B cell (primary cell): Measurements from ENCODE around the gene ROMO1. TPM values are rescaled to one million over a fixed set of nuclear protein-coding genes. Genes with fewer than 3 reads are reported as not detected.
A peak's percentile ranks its signal among the peaks of the same experiment; 100 is the strongest.

ENCODE experiments used
- ATAC-seq: fragments of 200-7000 bp; cut with Tn5 transposase; one replicate; pipeline ENCODE4 v1.10.0; 2021; ENCODE audit warnings: low read depth, mild to moderate bottlenecking, moderate number of reproducible peaks, moderate library complexity
- CTCF ChIA-PET: fragments of 350-600 bp; sonication (Branson Sonifier 250); formaldehyde crosslinking; loops from one replicate; lab custom pipeline; 2021; ENCODE audit warnings: antibody characterized with exemption, inconsistent platforms; lab: Charles Lee
- POLR2A ChIA-PET: fragments of 350-600 bp; sonication (Branson Sonifier 250); formaldehyde crosslinking; loops from one replicate; lab custom pipeline; 2021; ENCODE audit warnings: antibody characterized with exemption; lab: Charles Lee
- DNase-seq: peaks from one replicate; pipeline ENCODE4 v3.0.0; 2013
- H2AFZ ChIP-seq: 2 replicates; pipeline ENCODE4 v1.6.1; 2012; ENCODE audit warnings: mild to moderate bottlenecking, low read depth, low read length; ENCODE audit not compliant: insufficient read depth, poor library complexity, severe bottlenecking
- H3K27ac ChIP-seq, 2 donors: 1 replicate in 1 of 2; 2 replicates in 1 of 2; pipeline ENCODE4 v1.5.1; 2012 to 2013; ENCODE audit warnings: low read length in 2 of 2, mild to moderate bottlenecking in 2 of 2, moderate library complexity in 1 of 2
- H3K27me3 ChIP-seq, 4 experiments: fragments of 200-600 bp in 1 of 4; sonication (generic) in 1 of 4; replicated peaks in 1 of 4; 1 replicate in 2 of 4; 2 replicates in 2 of 4; pipeline versions ENCODE4 v1.6.1 to v1.7.0; 2013 to 2016; ENCODE audit warnings: low read length in 3 of 4, mild to moderate bottlenecking in 2 of 4, mixed read lengths in 1 of 4, moderate library complexity in 1 of 4; ENCODE audit not compliant: insufficient read depth in 4 of 4, control insufficient read depth in 3 of 4; ENCODE audit errors: control extremely low read depth in 1 of 4
- H3K36me3 ChIP-seq, 2 experiments: replicated peaks in 1 of 2; 1 replicate in 1 of 2; 2 replicates in 1 of 2; pipeline versions ENCODE4 v1.6.1 to v1.7.1; 2013; ENCODE audit warnings: low read length in 1 of 2; ENCODE audit not compliant: insufficient read depth in 2 of 2, control insufficient read depth in 1 of 2; ENCODE audit errors: control extremely low read depth in 1 of 2, extremely low read depth in 1 of 2
- H3K4me1 ChIP-seq, 2 donors: fragments of 200-600 bp in 1 of 2; sonication (generic) in 1 of 2; 1 replicate in 1 of 2; 2 replicates in 1 of 2; pipeline versions ENCODE4 v1.5.1 to v1.6.1; 2013 to 2017; ENCODE audit warnings: low read length in 2 of 2; ENCODE audit not compliant: control insufficient read depth in 2 of 2, insufficient read depth in 2 of 2
- H3K4me2 ChIP-seq: replicated peaks from 2 replicates; pipeline ENCODE3; 2012; ENCODE audit warnings: mild to moderate bottlenecking, low read depth, low read length; ENCODE audit not compliant: poor library complexity, severe bottlenecking
- H3K4me3 ChIP-seq, 5 experiments: fragments of 200-600 bp in 1 of 5; sonication (generic) in 1 of 5; 1 replicate in 3 of 5; 2 replicates in 2 of 5; pipeline versions ENCODE4 v1.5.1 to v1.7.0; 2011 to 2016; ENCODE audit warnings: low read length in 4 of 5, mild to moderate bottlenecking in 4 of 5, low read depth in 2 of 5, control low read depth in 1 of 5, moderate library complexity in 1 of 5; ENCODE audit not compliant: insufficient read depth in 1 of 5; ENCODE audit errors: control extremely low read depth in 1 of 5, extremely low read depth in 1 of 5
- H3K79me2 ChIP-seq: fragments of 200-600 bp; sonication (generic); one replicate; pipeline ENCODE4 v1.6.0; 2016; ENCODE audit warnings: low read length; ENCODE audit not compliant: control insufficient read depth, insufficient read depth
- H3K9ac ChIP-seq: fragments of 200-600 bp; sonication (generic); 2 replicates; pipeline ENCODE4 v1.6.1; 2017; ENCODE audit warnings: mild to moderate bottlenecking, low read length, moderate library complexity
- H3K9me3 ChIP-seq, 3 donors: one replicate each; pipeline versions ENCODE4 v1.6.1 to v1.7.1; 2013; ENCODE audit warnings: low read length in 2 of 3; ENCODE audit not compliant: control insufficient read depth in 2 of 3, insufficient read depth in 1 of 3; ENCODE audit errors: control extremely low read depth in 1 of 3
- H4K20me1 ChIP-seq: 2 replicates; pipeline ENCODE4 v1.6.0; 2012; ENCODE audit warnings: mild to moderate bottlenecking, low read length; ENCODE audit not compliant: insufficient read depth, control insufficient read depth, poor library complexity, severe bottlenecking
- H3K27ac Mint-ChIP-seq: one replicate; pipeline ENCODE4 v1.8.0; 2021; ENCODE audit warnings: mixed read lengths
- H3K27me3 Mint-ChIP-seq: one replicate; pipeline ENCODE4 v1.8.0; 2021; ENCODE audit warnings: mixed read lengths
- H3K4me1 Mint-ChIP-seq: one replicate; pipeline ENCODE4 v1.8.0; 2021; ENCODE audit warnings: mixed read lengths
- H3K4me3 Mint-ChIP-seq: one replicate; pipeline ENCODE4 v1.8.0; 2021; ENCODE audit warnings: mixed read lengths
- H3K9me3 Mint-ChIP-seq: one replicate; pipeline ENCODE4 v1.8.0; 2022; ENCODE audit warnings: mixed read lengths; ENCODE audit not compliant: insufficient read depth
- EZH2 ChIP-seq: IDR thresholded peaks from 2 replicates; pipeline ENCODE4 v1.6.1; 2012; ENCODE audit warnings: borderline replicate concordance, low read depth, mild to moderate bottlenecking, moderate library complexity, low read length; ENCODE audit not compliant: insufficient read depth, poor library complexity, severe bottlenecking
- WGBS: methylation state at CpG from one replicate; pipeline ENCODE4 v1.1.5; 2013; ENCODE audit warnings: missing lambda C conversion rate; ENCODE audit not compliant: insufficient coverage; 5-methylcytosine and 5-hydroxymethylcytosine counted together
- intact Hi-C: fragments of 100-400 bp; cut with micrococcal nuclease; formaldehyde crosslinking; loops from one replicate; pipeline ENCODE4 v1.10.0; 2022
- polyA plus RNA-seq: library from polyadenylated mRNA; depleted of rRNA; stranded (reverse); fragments of >200 nt; gene quantifications from 2 replicates; pipeline ENCODE4 v1.2.3, GENCODE V29; 2012
- total RNA-seq, 2 donors: library from RNA; stranded (reverse); fragments of 120-200 nt in 1 of 2; gene quantifications; 1 replicate in 1 of 2; 2 replicates in 1 of 2; pipeline versions ENCODE4 v1.2.3 to v1.2.4, GENCODE V29; 2013 to 2022
- TF ChIP-seq, protein P1 (sequence below): fragments of 200-600 bp; IDR thresholded peaks from one replicate; pipeline ENCODE4 v1.8.0; 2022; ENCODE audit warnings: antibody characterized with exemption, mild to moderate bottlenecking

The ROMO1 gene
- total and polyA plus RNA-seq, 2 donors (not counting 1 experiment from before 2014, with no cell fraction given), result 38.1 to 145 TPM

DNA sequence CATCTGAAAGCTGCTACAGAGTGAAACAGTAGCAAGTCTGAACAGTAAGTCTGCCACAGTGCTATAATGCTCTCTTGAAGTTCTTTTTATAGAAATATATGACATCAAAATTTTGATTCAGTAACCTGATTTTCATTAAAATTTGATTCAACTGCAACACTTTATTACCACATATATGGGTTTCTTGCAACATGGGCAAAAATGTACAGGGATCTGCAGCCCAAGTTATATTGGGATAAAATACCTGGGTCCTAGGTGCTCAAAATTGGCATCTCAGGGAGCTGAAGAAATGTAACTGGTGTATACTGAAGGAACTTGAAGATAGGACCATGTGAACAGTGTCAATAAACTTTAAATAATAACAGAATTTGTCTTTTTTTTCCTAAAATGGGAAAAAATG is 10.8 kb downstream of the ROMO1 start:
- H3K9me3 Mint-ChIP-seq, result no peaks in the 10 kb centered on the region
- no peaks in the 10 kb centered on the region for H3K27me3 ChIP-seq
- POLR2A ChIA-PET, result interaction anchor here (1.2 kb wide), 1 partner anchor 11 kb away, joined by 3 read pairs; the partner anchor contains the start of genes NFS1 and ROMO1
- no peak overlapping the region for H3K27ac ChIP-seq
- H3K4me1 Mint-ChIP-seq, result peaks cover 31% of the 10 kb centered on the region
- CTCF ChIA-PET, result interaction anchor here (1.6 to 1.9 kb wide), 3 partner anchors 11 to 246 kb away, joined by 4 to 5 read pairs (median 4); partner anchors contain the start of genes NFS1, RBM39 and ROMO1
- peaks cover 0 to 5% of the 10 kb centered on the region in 2 donors for H3K4me1 ChIP-seq
- H3K79me2 ChIP-seq, result peaks cover 49% of the 10 kb centered on the region
- H3K9ac ChIP-seq, result no peak overlapping the region
- H4K20me1 ChIP-seq, result peaks cover 49% of the 10 kb centered on the region
- ATAC-seq (no peak), DNase-seq (no peak)
- H3K27ac Mint-ChIP-seq, result no peak overlapping the region
- H3K4me3 Mint-ChIP-seq, result no peak overlapping the region
- H3K27me3 Mint-ChIP-seq, result no peaks in the 10 kb centered on the region
- peaks cover 23 to 89% of the 10 kb centered on the region in 2 experiments for H3K36me3 ChIP-seq
- no peak overlapping the region for H3K4me3 ChIP-seq
- no peaks in the 10 kb centered on the region for H3K9me3 ChIP-seq
- no peak overlapping the region for H2AFZ ChIP-seq
- TF ChIP-seq, protein P1, sequence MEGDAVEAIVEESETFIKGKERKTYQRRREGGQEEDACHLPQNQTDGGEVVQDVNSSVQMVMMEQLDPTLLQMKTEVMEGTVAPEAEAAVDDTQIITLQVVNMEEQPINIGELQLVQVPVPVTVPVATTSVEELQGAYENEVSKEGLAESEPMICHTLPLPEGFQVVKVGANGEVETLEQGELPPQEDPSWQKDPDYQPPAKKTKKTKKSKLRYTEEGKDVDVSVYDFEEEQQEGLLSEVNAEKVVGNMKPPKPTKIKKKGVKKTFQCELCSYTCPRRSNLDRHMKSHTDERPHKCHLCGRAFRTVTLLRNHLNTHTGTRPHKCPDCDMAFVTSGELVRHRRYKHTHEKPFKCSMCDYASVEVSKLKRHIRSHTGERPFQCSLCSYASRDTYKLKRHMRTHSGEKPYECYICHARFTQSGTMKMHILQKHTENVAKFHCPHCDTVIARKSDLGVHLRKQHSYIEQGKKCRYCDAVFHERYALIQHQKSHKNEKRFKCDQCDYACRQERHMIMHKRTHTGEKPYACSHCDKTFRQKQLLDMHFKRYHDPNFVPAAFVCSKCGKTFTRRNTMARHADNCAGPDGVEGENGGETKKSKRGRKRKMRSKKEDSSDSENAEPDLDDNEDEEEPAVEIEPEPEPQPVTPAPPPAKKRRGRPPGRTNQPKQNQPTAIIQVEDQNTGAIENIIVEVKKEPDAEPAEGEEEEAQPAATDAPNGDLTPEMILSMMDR, result no peak
- TF ChIP-seq EZH2, result no peak
- intact Hi-C loops, result no loop called here
- H3K4me2 ChIP-seq, result no peak overlapping the region

DNA sequence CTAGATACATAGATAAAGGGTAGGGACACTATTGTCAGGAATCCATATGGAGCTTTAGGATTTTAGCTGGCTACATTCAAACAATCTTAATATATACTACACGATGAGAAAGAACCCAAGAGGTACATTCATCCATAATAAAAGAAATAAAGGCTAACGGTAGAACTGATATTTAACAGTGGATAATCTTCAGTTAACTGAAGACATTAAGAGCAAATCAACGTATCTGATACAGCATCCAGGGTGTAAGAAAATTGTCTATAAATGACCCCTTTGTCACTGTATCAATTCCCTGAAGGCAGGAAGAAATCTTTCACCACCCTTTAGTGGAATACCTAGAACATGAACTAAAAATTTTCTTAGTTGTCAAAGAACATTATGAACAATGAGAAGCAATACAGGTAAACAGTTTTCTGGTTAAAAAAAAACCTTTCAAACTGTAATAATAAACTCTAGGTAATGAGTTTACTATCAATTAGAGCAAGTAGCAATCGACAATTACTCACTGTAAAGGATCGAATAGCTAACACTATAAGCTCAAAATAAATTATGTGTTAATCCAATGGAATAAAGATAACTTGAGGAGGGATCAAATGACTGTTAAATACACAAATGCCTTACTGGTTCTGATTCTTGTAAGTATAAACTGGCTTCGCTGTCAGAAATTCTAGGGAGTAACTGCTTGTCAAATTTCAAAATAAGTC is 11.8 kb downstream of the ROMO1 start:
- peaks cover 51% of the 10 kb centered on the region for H4K20me1 ChIP-seq
- H3K36me3 ChIP-seq, result peaks cover 19 to 89% of the 10 kb centered on the region in 2 experiments
- Mint-ChIP-seq H3K9me3 (no peaks in the 10 kb centered on the region), H3K27me3 (no peaks in the 10 kb centered on the region), H3K4me3 (no peak overlapping the region), H3K27ac (no peak overlapping the region), H3K4me1 (peaks cover 33% of the 10 kb centered on the region)
- no peak for ATAC-seq
- peak; percentile 8 for DNase-seq
- no peak overlapping the region for H3K4me2 ChIP-seq
- TF ChIP-seq, protein P1, result no peak
- no peak for TF ChIP-seq EZH2
- ChIA-PET POLR2A (interaction anchor here (1.2 to 1.3 kb wide), 2 partner anchors 12 to 31 kb away, joined by 3 read pairs; partner anchors contain the start of genes NFS1, RBM39 and ROMO1), CTCF (interaction anchor here (1.6 to 1.7 kb wide), 2 partner anchors 32 to 247 kb away, joined by 4 to 5 read pairs; partner anchors contain the start of gene RBM39)
- H3K79me2 ChIP-seq, result peaks cover 53% of the 10 kb centered on the region
- no CpG with 5 or more reads among the region's 6 CpGs for WGBS
- H3K4me1 ChIP-seq, result peaks cover 0 to 5% of the 10 kb centered on the region in 2 donors
- H3K9me3 ChIP-seq, result no peaks in the 10 kb centered on the region
- no peak overlapping the region for H3K9ac ChIP-seq
- H2AFZ ChIP-seq, result no peak overlapping the region
- intact Hi-C loops, result no loop called here
- no peaks in the 10 kb centered on the region for H3K27me3 ChIP-seq
- H3K27ac ChIP-seq, result no peak overlapping the region
- H3K4me3 ChIP-seq, result no peak overlapping the region
